GM21367 (cell line): ENCODE data around the gene MAMLD1.

Experiments used
- ATAC-seq: cut with Tn5 transposase; IDR thresholded peaks from one replicate; pipeline ENCODE4 v1.9.1; 2021; ENCODE audit not compliant: unreplicated experiment

Gene MAMLD1

DNA sequence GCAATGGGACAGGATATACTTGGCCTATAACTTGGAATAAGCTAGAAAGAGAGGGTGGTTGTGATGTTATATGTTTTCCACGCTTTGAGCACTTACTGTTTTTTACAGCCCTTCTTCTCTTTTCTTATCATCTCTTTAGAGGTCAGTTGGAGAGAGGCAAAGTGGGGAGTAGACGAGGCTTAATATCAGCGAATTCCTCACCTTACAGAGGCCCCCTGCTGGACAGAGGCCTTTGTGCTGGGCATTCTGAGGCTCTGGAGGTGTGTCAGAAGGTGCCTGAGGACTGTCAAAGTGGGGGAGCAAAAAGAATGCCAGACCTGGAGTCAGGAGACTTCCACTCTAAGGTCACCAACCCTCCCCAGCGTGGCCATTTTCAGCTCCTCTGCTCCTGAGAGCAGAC, 42.5 kb downstream of the MAMLD1 start:
- no peak for ATAC-seq

DNA sequence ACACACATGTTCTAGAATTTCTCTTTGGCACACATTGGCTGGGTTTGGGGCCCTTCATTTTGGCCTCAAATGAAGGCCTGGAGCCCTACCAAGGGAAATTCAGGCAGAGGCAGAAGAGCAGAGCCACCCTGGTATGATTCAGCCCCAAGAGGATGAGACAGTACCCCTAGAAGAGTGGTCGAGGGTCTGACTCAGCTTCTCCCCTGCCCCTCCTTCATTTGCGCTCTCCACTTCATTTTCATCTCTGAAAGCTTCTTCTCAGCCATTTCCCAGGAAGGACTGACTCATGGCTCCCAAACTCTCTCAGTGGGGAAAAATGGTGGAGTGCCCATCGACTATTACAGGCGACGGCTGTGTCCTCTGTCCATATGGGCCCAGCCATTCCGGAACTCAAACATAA, 43.5 kb downstream of the MAMLD1 start:
- no peak for ATAC-seq

GRCh38 chrX:150408007-150408406, 44.9 kb downstream of the MAMLD1 start:
- no peak for ATAC-seq

DNA sequence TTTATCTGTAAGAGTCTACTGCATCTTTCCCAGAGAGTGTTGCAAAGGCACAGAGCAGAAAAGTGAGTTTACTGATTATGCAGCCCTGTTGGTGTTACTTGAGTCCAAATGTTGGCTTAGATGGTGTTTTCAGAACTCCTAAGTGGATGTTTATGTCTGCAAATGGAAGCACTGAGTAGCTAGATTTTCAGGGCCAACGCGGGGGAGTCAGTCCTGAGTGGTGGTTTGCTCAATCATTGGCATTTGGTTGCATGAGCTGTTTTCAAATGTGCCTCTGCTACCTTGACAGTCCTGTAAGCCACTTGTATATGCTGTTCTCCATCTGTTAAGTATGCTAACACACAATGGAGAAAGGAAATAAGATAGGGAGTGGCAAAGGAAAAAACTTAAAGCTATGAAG, 45.4 kb downstream of the MAMLD1 start:
- no peak for ATAC-seq

- no peak for ATAC-seq
These were observed 46.4 kb downstream of the MAMLD1 start for GRCh38 chrX:150409486-150409885.

DNA sequence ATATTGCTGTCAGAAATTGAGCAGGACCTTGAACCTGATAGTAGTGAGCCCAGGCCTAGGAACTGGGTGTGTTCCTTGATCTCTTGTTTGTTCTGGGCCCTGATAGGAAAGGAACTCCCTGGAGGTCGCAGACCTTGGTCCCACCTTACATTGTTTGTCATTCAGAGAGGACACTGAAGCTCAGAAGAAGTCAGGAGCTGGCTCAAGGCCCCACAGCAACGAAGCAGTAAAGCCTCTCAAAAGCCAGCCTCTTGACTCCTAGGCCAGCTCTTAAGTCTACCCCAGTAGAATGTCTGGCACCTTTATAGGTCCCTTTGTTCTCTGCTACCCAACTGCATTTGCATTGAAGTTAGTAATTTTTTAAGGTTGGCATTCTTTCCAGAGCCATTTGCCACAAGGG, 46.8 kb downstream of the MAMLD1 start:
- no peak for ATAC-seq

DNA sequence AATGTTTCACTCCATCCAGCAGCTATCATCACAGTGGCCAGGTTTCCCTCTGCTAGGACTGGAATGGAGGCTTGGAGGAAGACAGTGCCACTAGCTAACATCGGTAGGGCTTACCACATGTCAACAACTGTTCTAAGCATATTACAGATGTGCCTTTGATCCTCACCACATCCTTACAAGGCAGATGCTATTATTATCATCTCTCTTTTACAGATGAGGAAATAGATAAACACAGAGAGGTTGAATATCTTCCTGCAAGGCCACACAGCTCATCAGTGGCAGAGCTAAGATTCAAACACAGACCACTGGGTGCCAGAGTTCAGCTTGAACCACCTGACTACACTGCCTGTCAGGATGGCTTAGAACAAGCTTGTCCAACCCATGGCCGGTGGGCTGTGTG, 47.4 kb downstream of the MAMLD1 start:
- no peak for ATAC-seq

- no peak for ATAC-seq
These were observed 48.5 kb downstream of the MAMLD1 start for GRCh38 chrX:150411656-150412055.

DNA sequence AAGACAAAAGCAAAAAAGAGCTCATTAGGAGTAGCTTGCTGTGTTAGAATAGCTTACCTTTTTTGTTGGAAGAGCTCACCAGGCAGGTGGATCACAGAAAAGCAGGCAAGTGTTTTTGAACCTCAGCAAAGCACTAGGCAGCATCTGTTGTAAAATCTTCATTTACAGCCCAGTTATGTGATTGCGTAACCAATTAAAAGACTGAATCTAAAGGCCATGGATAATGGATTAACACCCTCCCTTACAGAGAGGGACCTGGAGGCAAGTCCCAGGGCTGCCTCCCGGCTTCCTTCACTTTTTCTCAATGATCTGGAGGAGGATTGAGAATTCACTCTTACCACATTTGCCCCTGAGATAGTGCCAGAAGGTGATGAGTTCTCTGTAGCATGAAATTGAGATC, 51.1 kb downstream of the MAMLD1 start:
- ATAC-seq, result no peak

- ATAC-seq, result no peak
These were observed 53.4 kb downstream of the MAMLD1 start for GRCh38 chrX:150416469-150416868.

GRCh38 chrX:150421816-150422215, 58.7 kb downstream of the MAMLD1 start:
- ATAC-seq, result no peak

GRCh38 chrX:150429594-150429993, 66.5 kb downstream of the MAMLD1 start:
- no peak for ATAC-seq

GRCh38 chrX:150436195-150436594, 73.1 kb downstream of the MAMLD1 start:
- ATAC-seq, result no peak

GRCh38 chrX:150438165-150438564, 75.0 kb downstream of the MAMLD1 start:
- no peak for ATAC-seq

GRCh38 chrX:150446151-150446550, 83.0 kb downstream of the MAMLD1 start:
- no peak for ATAC-seq

DNA sequence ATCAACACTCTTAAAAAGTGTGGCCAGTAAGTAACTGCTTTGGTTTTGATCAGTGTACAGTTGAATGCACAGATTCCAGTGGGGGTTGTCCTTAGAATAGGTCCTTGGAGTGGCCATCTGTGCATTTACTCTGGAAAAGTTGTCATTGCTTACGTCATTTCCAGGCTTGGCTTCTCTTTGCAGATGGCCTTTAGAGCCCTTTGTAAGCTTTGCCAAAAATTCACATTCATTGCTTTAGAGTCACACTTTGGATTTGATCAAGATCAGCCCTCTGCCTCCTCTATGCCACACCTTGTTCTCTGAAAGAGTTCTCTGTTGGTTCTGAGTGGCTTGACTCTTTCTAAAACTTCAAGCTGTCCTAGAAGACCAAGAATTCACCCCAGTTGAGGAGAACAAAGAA, 83.9 kb downstream of the MAMLD1 start:
- no peak for ATAC-seq

GRCh38 chrX:150449313-150449712, 86.2 kb downstream of the MAMLD1 start:
- ATAC-seq, result no peak

DNA sequence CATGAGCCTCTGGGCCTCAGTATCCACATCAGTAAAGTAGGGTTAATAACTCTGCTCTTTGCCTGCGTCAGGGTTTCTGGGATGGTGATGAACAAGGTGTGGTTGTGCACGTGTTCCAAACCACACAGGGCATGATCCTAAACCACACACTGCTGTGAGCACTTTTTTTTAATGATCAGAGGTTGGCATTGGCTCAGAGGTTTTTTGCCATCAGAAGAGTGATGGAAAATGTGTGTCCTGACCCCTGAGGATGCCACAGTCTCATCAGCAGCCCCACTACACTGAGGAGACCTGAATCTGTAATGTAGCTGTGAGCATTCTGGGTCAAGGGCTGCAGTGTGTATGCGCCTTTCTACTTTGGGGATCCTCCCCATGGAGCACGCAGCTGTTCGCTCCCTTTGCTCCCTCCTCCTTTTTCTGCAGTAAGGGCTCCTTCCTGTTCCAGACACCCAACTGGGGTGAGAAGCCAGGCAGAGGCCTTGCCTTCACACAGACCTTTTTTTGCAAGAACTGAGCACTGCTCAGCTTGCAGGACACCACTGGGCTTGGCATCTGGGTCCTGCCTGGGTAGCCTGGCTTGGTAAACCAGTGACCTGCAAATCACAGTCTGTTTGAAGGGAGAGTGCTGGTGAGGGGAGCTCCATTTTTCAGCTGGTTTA, 87.5 kb downstream of the MAMLD1 start:
- no peak for ATAC-seq

DNA sequence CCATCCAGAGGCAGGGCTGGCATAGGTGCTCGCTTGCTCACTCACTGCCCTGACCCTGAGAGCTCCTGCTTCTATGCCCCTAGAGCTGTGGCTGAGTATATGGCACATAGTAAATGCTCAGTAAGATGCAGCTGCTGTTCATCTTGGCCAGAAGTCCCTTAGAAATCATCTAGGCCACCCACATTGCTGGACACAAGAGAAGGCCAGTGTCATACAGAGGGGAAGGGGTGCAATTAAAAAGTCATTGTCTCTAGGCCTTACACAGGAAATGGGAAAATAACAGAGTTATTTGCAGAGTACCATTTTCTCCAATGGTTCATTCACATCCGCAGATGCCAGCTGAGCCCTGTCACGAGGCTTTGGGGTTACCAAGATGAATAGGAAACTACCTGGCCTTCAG, 88.8 kb downstream of the MAMLD1 start:
- no peak for ATAC-seq

GRCh38 chrX:150454083-150454482, 91.0 kb downstream of the MAMLD1 start:
- ATAC-seq, result no peak

- no peak for ATAC-seq
These were observed 91.5 kb downstream of the MAMLD1 start for GRCh38 chrX:150454508-150455214.

- no peak for ATAC-seq
These were observed 92.1 kb downstream of the MAMLD1 start for GRCh38 chrX:150455215-150455608.

DNA sequence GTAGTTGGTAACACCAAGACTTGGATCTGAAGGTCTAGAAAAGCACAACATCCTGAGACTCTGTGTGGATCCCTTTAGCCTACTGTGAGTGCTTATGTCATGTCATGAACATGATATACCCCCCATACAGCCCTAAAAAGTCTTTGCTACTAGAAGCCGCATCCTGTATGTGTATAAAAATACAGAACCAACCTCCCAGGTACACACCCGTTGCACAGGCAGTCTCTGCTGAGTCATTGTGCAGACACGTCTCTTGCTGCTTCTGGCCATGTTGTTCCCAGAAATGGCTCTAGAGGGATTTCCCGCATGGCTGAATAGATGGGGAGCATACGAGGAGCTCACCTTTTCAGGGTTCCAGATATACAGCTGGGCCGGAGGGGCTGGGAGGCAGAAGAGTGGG, 93.3 kb downstream of the MAMLD1 start:
- no peak for ATAC-seq
